ENCODE measurements around the gene MOB3B.

The MOB3B gene

DNA sequence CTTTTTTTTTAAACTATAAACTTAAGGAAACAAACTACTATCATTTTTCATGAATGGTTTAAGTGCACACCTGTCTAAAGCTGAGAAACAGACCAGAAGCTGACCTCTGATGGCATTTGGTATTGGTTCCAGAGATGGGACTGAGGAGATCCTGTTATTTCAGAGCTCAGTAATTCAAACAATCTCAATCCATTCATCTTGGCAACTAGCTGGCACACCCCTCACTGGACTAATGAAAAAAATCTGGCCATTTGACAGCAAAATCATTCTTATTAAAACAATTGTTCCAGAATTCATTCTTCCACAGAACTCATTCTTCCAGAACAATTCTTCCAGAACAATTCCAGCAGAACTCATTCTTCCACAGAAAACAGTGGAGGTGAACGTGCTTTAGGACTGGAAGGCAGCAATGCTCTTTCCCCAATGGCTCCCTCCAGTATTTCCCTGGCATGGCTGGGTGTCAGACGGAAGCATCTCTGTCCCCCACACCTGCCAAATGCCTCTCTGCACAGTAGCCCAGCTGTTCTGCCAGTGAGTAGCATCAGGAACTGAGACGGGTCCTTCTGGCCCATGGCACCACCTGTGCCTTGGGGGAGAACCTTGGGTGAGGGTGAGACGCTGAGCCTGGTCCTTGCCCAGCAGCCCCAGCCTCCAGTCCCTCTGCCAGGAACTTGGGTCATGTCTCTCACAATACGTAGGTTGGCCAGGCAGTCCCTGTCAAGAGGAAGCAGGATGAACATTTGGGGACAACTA is 145.2 kb downstream of the MOB3B start:
- no peaks in the 10 kb centered on the region for H3K36me3 ChIP-seq (ENCODE audit: insufficient read depth, low read length)
- no peak overlapping the region for H3K9ac ChIP-seq (ENCODE audit: low read length)
- H3K9me3 ChIP-seq (ENCODE audit: low read length): no peaks in the 10 kb centered on the region
- H3K4me1 ChIP-seq (ENCODE audit: insufficient read depth, low read length): peaks cover 41% of the 10 kb centered on the region
- H3K4me3 ChIP-seq (ENCODE audit: low read depth in 1 of 2, low read length in 2 of 2): no peak overlapping the region
- H3K27ac ChIP-seq (ENCODE audit: low read depth, low read length): no peak overlapping the region
- H3K27me3 ChIP-seq (ENCODE audit: control insufficient read depth in 1 of 2, insufficient read depth in 2 of 2, low read length in 2 of 2): no peaks in the 10 kb centered on the region

- Histone ChIP-seq H3K36me3 (ENCODE audit: insufficient read depth, low read length) (no peaks in the 10 kb centered on the region), H3K9me3 (ENCODE audit: low read length) (no peaks in the 10 kb centered on the region), H3K9ac (ENCODE audit: low read length) (no peak overlapping the region), H3K27ac (ENCODE audit: low read depth, low read length) (no peak overlapping the region), H3K4me1 (ENCODE audit: insufficient read depth, low read length) (peaks cover 41% of the 10 kb centered on the region), H3K4me3 (ENCODE audit: low read depth in 1 of 2, low read length in 2 of 2) (no peak overlapping the region), H3K27me3 (ENCODE audit: control insufficient read depth in 1 of 2, insufficient read depth in 2 of 2, low read length in 2 of 2) (no peaks in the 10 kb centered on the region)
These were observed 146.1 kb downstream of the MOB3B start for GRCh38 chr9:27383524-27383923.

DNA sequence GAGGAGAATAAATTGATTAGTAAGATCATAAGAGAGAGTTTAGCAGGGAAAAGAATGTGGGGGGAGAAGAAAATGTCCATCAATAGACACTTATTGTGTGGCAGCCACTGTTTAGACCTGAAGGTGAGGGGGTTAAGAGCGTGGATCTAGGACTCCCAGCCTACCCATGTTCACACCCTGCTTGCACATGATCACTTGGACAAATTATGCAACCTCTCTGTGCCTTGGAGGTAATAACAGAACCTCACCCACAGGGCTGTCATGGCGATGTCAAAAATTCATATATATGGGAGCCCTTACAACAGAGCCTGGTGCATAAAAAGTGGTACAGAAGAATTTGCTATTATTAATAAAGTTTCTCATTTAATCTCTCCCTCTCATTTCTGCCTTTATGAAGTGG is 146.6 kb downstream of the MOB3B start:
- Histone ChIP-seq H3K9ac (ENCODE audit: low read length) (no peak overlapping the region), H3K27ac (ENCODE audit: low read depth, low read length) (no peak overlapping the region), H3K36me3 (ENCODE audit: insufficient read depth, low read length) (no peaks in the 10 kb centered on the region), H3K4me3 (ENCODE audit: low read depth in 1 of 2, low read length in 2 of 2) (no peak overlapping the region), H3K27me3 (ENCODE audit: control insufficient read depth in 1 of 2, insufficient read depth in 2 of 2, low read length in 2 of 2) (no peaks in the 10 kb centered on the region), H3K9me3 (ENCODE audit: low read length) (no peaks in the 10 kb centered on the region), H3K4me1 (ENCODE audit: insufficient read depth, low read length) (peaks cover 38% of the 10 kb centered on the region)

GRCh38 chr9:27382308-27382707 is 147.3 kb downstream of the MOB3B start:
- H3K4me1 ChIP-seq (ENCODE audit: insufficient read depth, low read length): peaks cover 31% of the 10 kb centered on the region
- H3K9me3 ChIP-seq (ENCODE audit: low read length): no peaks in the 10 kb centered on the region
- no peaks in the 10 kb centered on the region for H3K36me3 ChIP-seq (ENCODE audit: insufficient read depth, low read length)
- H3K4me3 ChIP-seq (ENCODE audit: low read depth in 1 of 2, low read length in 2 of 2): no peak overlapping the region
- H3K27me3 ChIP-seq (ENCODE audit: control insufficient read depth in 1 of 2, insufficient read depth in 2 of 2, low read length in 2 of 2): no peaks in the 10 kb centered on the region
- no peak overlapping the region for H3K9ac ChIP-seq (ENCODE audit: low read length)
- no peak overlapping the region for H3K27ac ChIP-seq (ENCODE audit: low read depth, low read length)

DNA sequence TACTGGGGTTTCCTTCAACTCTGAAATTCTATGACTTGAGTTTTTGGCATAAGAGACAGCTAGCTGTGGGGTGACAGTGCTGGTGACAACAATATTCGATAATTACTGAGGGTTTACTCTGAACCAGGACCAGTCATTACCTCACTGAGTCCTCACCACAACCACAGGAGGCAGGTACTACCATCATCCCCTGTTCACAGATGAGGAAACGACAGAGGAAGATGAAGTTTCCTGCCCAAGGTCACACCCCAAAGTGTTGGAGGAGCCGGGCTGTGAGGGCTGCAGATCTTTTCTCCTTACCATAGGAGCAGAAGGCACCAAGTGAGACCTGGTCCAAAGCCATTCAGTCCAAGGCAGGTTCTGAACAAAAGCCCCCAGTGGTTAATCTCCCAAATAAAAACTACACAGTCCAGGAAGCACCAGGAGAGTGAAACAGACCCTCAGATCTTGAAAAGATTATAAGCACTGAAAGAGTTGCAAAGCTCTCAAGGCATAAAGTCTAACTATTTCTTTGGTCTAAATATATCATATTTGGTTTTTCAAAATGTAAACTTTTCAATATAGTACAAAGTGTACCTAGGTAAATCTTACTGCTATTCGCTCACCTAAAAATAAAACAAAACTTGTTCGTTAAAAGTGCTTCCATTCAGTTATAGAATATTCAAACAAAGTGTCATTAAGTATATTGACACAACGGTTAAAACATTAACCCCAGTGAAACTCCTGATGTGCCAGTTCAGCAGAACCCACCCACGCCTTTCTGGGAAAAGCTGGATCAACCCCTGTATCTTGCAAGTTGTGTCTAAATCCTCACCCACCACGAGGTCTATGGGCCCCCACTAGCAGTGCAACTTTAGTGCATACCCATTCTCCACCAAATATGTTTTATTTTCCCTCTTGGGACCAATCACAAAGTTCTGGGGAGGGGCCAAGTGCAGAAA is 150.0 kb downstream of the MOB3B start:
- H3K27ac ChIP-seq (ENCODE audit: low read depth, low read length): no peak overlapping the region
- no peak overlapping the region for H3K4me3 ChIP-seq (ENCODE audit: low read depth in 1 of 2, low read length in 2 of 2)
- H3K27me3 ChIP-seq (ENCODE audit: control insufficient read depth in 1 of 2, insufficient read depth in 2 of 2, low read length in 2 of 2): no peaks in the 10 kb centered on the region
- H3K9me3 ChIP-seq (ENCODE audit: low read length): no peaks in the 10 kb centered on the region
- H3K9ac ChIP-seq (ENCODE audit: low read length): no peak overlapping the region
- no peaks in the 10 kb centered on the region for H3K36me3 ChIP-seq (ENCODE audit: insufficient read depth, low read length)
- H3K4me1 ChIP-seq (ENCODE audit: insufficient read depth, low read length): peaks cover 7% of the 10 kb centered on the region

DNA sequence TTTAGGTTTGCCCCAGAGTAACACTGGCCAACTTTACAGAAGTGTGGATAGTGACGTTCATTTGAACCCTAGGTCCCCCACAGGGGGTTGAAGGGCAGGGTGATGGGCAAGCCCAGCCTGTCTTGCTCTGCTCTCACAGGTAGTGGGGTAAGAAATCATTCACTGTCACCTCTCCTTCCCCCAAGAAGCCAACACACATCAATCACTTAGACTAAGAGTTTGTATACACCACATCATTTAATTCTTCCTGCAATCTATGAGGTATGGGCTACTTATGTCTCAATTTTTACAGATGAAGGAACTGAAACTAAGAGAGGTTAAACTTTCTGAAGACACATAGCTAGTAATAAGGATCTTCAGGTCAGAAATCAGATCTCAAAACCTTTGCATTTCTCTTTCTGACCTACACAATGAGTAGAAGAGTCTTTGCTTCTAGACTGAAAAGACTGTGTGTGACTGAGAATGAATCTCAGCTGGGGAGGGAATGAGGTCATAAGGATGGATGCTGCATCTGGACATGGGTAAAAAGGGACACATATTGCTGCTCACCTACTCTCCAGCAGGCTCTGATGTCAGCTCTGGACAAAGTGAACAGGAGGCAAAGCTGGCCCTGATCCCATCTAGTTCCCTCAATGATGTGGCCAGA is 151.7 kb downstream of the MOB3B start:
- Histone ChIP-seq H3K36me3 (ENCODE audit: insufficient read depth, low read length) (no peaks in the 10 kb centered on the region), H3K27me3 (ENCODE audit: control insufficient read depth in 1 of 2, insufficient read depth in 2 of 2, low read length in 2 of 2) (no peaks in the 10 kb centered on the region), H3K4me1 (ENCODE audit: insufficient read depth, low read length) (no peaks in the 10 kb centered on the region), H3K9me3 (ENCODE audit: low read length) (no peaks in the 10 kb centered on the region), H3K4me3 (ENCODE audit: low read depth in 1 of 2, low read length in 2 of 2) (no peak overlapping the region), H3K9ac (ENCODE audit: low read length) (no peak overlapping the region), H3K27ac (ENCODE audit: low read depth, low read length) (no peak overlapping the region)

- no peak overlapping the region for H3K4me3 ChIP-seq (ENCODE audit: low read depth in 1 of 2, low read length in 2 of 2)
- H3K9me3 ChIP-seq (ENCODE audit: low read length): no peaks in the 10 kb centered on the region
- H3K27ac ChIP-seq (ENCODE audit: low read depth, low read length): no peak overlapping the region
- no peaks in the 10 kb centered on the region for H3K27me3 ChIP-seq (ENCODE audit: control insufficient read depth in 1 of 2, insufficient read depth in 2 of 2, low read length in 2 of 2)
- peaks cover 4% of the 10 kb centered on the region for H3K4me1 ChIP-seq (ENCODE audit: insufficient read depth, low read length)
- no peaks in the 10 kb centered on the region for H3K36me3 ChIP-seq (ENCODE audit: insufficient read depth, low read length)
- no peak overlapping the region for H3K9ac ChIP-seq (ENCODE audit: low read length)
These were observed 152.3 kb downstream of the MOB3B start for GRCh38 chr9:27377147-27377807.

DNA sequence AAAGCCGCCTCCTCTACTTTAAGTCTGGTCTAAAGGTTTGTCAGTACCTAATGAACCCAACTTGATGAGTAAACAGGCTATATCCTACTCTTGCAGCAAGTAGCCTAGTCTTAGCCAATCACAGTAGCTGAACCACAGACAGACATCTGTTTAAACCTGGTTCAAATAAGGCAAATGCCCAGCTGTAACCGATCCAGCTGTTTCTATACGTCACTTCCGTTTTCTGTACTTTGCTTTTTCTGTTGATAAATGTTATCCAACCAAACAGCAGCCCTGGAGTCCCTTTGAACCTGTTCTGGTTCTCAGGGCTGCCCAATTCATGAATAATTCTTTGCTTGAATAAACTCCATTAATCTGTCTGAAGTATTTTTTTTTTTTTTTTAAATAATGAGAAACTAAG is 155.8 kb downstream of the MOB3B start:
- Histone ChIP-seq H3K36me3 (ENCODE audit: insufficient read depth, low read length) (no peaks in the 10 kb centered on the region), H3K27ac (ENCODE audit: low read depth, low read length) (no peak overlapping the region), H3K27me3 (ENCODE audit: control insufficient read depth in 1 of 2, insufficient read depth in 2 of 2, low read length in 2 of 2) (no peaks in the 10 kb centered on the region), H3K9me3 (ENCODE audit: low read length) (no peaks in the 10 kb centered on the region), H3K9ac (ENCODE audit: low read length) (no peak overlapping the region), H3K4me1 (ENCODE audit: insufficient read depth, low read length) (peaks cover 13% of the 10 kb centered on the region), H3K4me3 (ENCODE audit: low read depth in 1 of 2, low read length in 2 of 2) (no peak overlapping the region)

DNA sequence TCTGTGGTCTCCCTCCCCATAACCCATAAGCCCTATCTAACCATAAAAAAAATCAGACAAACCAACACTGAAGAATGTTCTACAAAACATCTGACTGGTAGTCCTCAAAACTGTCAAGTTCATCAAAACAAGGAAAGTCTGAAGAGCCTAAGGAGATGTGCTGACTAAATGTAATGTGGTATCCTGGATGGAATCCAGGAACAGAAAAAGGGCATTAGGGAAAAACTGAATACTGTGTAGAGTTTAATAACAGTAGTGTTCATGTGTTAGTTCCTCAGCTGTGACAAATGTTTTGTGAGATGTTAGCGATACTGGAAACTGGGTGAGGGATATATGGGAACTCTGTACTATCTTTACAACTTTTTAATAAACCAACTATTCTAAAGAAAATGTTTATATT is 157.0 kb downstream of the MOB3B start:
- Histone ChIP-seq H3K27ac (ENCODE audit: low read depth, low read length) (no peak overlapping the region), H3K9ac (ENCODE audit: low read length) (no peak overlapping the region), H3K4me1 (ENCODE audit: insufficient read depth, low read length) (peaks cover 21% of the 10 kb centered on the region), H3K9me3 (ENCODE audit: low read length) (no peaks in the 10 kb centered on the region), H3K36me3 (ENCODE audit: insufficient read depth, low read length) (no peaks in the 10 kb centered on the region), H3K4me3 (ENCODE audit: low read depth in 1 of 2, low read length in 2 of 2) (no peak overlapping the region), H3K27me3 (ENCODE audit: control insufficient read depth in 1 of 2, insufficient read depth in 2 of 2, low read length in 2 of 2) (no peaks in the 10 kb centered on the region)

GRCh38 chr9:27371382-27371781 is 158.2 kb downstream of the MOB3B start:
- no peak overlapping the region for H3K9ac ChIP-seq (ENCODE audit: low read length)

GRCh38 chr9:27369591-27369990 is 160.0 kb downstream of the MOB3B start:
- Histone ChIP-seq H3K4me1 (ENCODE audit: insufficient read depth, low read length) (peaks cover 46% of the 10 kb centered on the region), H3K27ac (ENCODE audit: low read depth, low read length) (no peak overlapping the region), H3K9me3 (ENCODE audit: low read length) (no peaks in the 10 kb centered on the region)

More at GRCh38 chr9:27371382-27371781, 158.2 kb downstream of the MOB3B start:
- Histone ChIP-seq H3K27me3 (ENCODE audit: control insufficient read depth in 1 of 2, insufficient read depth in 2 of 2, low read length in 2 of 2) (no peaks in the 10 kb centered on the region), H3K36me3 (ENCODE audit: insufficient read depth, low read length) (no peaks in the 10 kb centered on the region), H3K27ac (ENCODE audit: low read depth, low read length) (no peak overlapping the region), H3K9me3 (ENCODE audit: low read length) (no peaks in the 10 kb centered on the region), H3K4me1 (ENCODE audit: insufficient read depth, low read length) (peaks cover 33% of the 10 kb centered on the region), H3K4me3 (ENCODE audit: low read depth in 1 of 2, low read length in 2 of 2) (no peak overlapping the region)

More at GRCh38 chr9:27369591-27369990, 160.0 kb downstream of the MOB3B start:
- no peaks in the 10 kb centered on the region for H3K27me3 ChIP-seq (ENCODE audit: control insufficient read depth in 1 of 2, insufficient read depth in 2 of 2, low read length in 2 of 2)
- no peak overlapping the region for H3K4me3 ChIP-seq (ENCODE audit: low read depth in 1 of 2, low read length in 2 of 2)
- H3K36me3 ChIP-seq (ENCODE audit: insufficient read depth, low read length): no peaks in the 10 kb centered on the region
- no peak overlapping the region for H3K9ac ChIP-seq (ENCODE audit: low read length)

Measured in muscle layer of colon (tissue), 2 donors.